ENCODE measurements around the gene CST8.
"Not testable (repeated sequence)": the region's sequence is repeated elsewhere in the genome, so short reads cannot be mapped to it uniquely, and the experiment has no call there.

The CST8 gene

GRCh38 chr20:23490817-23491216 lies at the start of gene CST8:
CST8 (plus strand) TSS chr20:23491117; CDS start chr20:23491668, 551 bp downstream.
- no peak for DNase-seq (ENCODE audit: low spot score)

GRCh38 chr20:23441850-23442313 lies 49.0 kb upstream of the CST8 start:
- DNase-seq (ENCODE audit: low spot score): peak; percentile 73

GRCh38 chr20:23442436-23442835 lies 48.5 kb upstream of the CST8 start:
- DNase-seq (ENCODE audit: low spot score): no peak

GRCh38 chr20:23444859-23445258 lies 46.1 kb upstream of the CST8 start:
- DNase-seq (ENCODE audit: low spot score): no peak

- DNase-seq (ENCODE audit: low spot score): peak; percentile 96
These were observed 45.2 kb upstream of the CST8 start for GRCh38 chr20:23445596-23446217.

- peak; percentile 55 for DNase-seq (ENCODE audit: low spot score)
These were observed 44.4 kb upstream of the CST8 start for GRCh38 chr20:23446505-23446904.

GRCh38 chr20:23448167-23448566 lies 42.8 kb upstream of the CST8 start:
- DNase-seq (ENCODE audit: low spot score): no peak

- DNase-seq (ENCODE audit: low spot score): peak; percentile 44
These were observed 41.5 kb upstream of the CST8 start for GRCh38 chr20:23449421-23449820.

GRCh38 chr20:23450877-23451276 lies 40.0 kb upstream of the CST8 start:
- DNase-seq (ENCODE audit: low spot score): no peak

- no peak for DNase-seq (ENCODE audit: low spot score)
These were observed 38.9 kb upstream of the CST8 start for GRCh38 chr20:23451956-23452487.

- no peak for DNase-seq (ENCODE audit: low spot score)
These were observed 38.1 kb upstream of the CST8 start, which contains the start of gene CST11 for GRCh38 chr20:23452776-23453175. CST11 (minus strand) TSS chr20:23452876; CDS start chr20:23452811, 65 bp downstream.

- no peak for DNase-seq (ENCODE audit: low spot score)
These were observed 37.1 kb upstream of the CST8 start for GRCh38 chr20:23453549-23454543.

- no peak for DNase-seq (ENCODE audit: low spot score)
These were observed 36.1 kb upstream of the CST8 start for GRCh38 chr20:23454816-23455215.

- DNase-seq (ENCODE audit: low spot score): no peak
These were observed 35.3 kb upstream of the CST8 start for GRCh38 chr20:23455639-23456038.

GRCh38 chr20:23456409-23456808 lies 34.5 kb upstream of the CST8 start:
- no peak for DNase-seq (ENCODE audit: low spot score)

GRCh38 chr20:23456873-23457272 lies 34.0 kb upstream of the CST8 start:
- no peak for DNase-seq (ENCODE audit: low spot score)

GRCh38 chr20:23459461-23460150 lies 31.3 kb upstream of the CST8 start:
- DNase-seq (ENCODE audit: low spot score): no peak

GRCh38 chr20:23461180-23461579 lies 29.7 kb upstream of the CST8 start:
- DNase-seq (ENCODE audit: low spot score): no peak

GRCh38 chr20:23466961-23467360 lies 24.0 kb upstream of the CST8 start:
- DNase-seq (ENCODE audit: low spot score): not testable (repeated sequence)

GRCh38 chr20:23472306-23472705 lies 18.6 kb upstream of the CST8 start:
- DNase-seq (ENCODE audit: low spot score): not testable (repeated sequence)

- DNase-seq (ENCODE audit: low spot score): not testable (repeated sequence)
These were observed 17.6 kb upstream of the CST8 start for GRCh38 chr20:23473293-23473692.

- no peak for DNase-seq (ENCODE audit: low spot score)
These were observed 15.5 kb upstream of the CST8 start for GRCh38 chr20:23475395-23475794.

Data from kidney tubule cell (primary cell).